ENCODE results near the gene P2RX7.
"Not testable (repeated sequence)": the region's sequence is repeated elsewhere in the genome, so short reads cannot be mapped to it uniquely, and the experiment has no call there.

P2RX7 gene

GRCh38 chr12:121159467-121160307, 27.0 kb downstream of the P2RX7 start:
- peaks cover 42% of the 10 kb centered on the region for H3K27me3 Mint-ChIP-seq (ENCODE audit: low read depth, poor library complexity)
- H3K36me3 Mint-ChIP-seq (ENCODE audit: low read depth), result no peaks in the 10 kb centered on the region
- no peak for DNase-seq
- H3K4me3 Mint-ChIP-seq, result no peak overlapping the region
- H3K27ac Mint-ChIP-seq, result no peak overlapping the region
- no peak for TF ChIP-seq CTCF (IDR thresholded peaks at IDR 0.05)
- H3K4me1 Mint-ChIP-seq, result peaks cover under 1% of the 10 kb centered on the region
- H3K9me3 Mint-ChIP-seq, result peaks cover 5% of the 10 kb centered on the region

- Mint-ChIP-seq H3K36me3 (ENCODE audit: low read depth) (no peaks in the 10 kb centered on the region), H3K27me3 (ENCODE audit: low read depth, poor library complexity) (peaks cover 27% of the 10 kb centered on the region), H3K4me3 (no peak overlapping the region), H3K9me3 (peaks cover 5% of the 10 kb centered on the region), H3K27ac (no peak overlapping the region), H3K4me1 (peaks cover 12% of the 10 kb centered on the region)
- no peak for DNase-seq
- no peak for TF ChIP-seq CTCF (IDR thresholded peaks at IDR 0.05)
These were observed 29.7 kb downstream of the P2RX7 start for GRCh38 chr12:121162384-121162783.

GRCh38 chr12:121162985-121163384, 30.3 kb downstream of the P2RX7 start:
- no peak overlapping the region for H3K4me3 Mint-ChIP-seq

GRCh38 chr12:121164839-121165238, 32.2 kb downstream of the P2RX7 start:
- DNase-seq; H3K9me3 Mint-ChIP-seq; H3K36me3 Mint-ChIP-seq (ENCODE audit: low read depth); H3K27ac Mint-ChIP-seq; H3K4me3 Mint-ChIP-seq: not testable (repeated sequence)
- H3K27me3 Mint-ChIP-seq (ENCODE audit: low read depth, poor library complexity), result peaks cover 24% of the 10 kb centered on the region
- peaks cover 12% of the 10 kb centered on the region for H3K4me1 Mint-ChIP-seq

More at GRCh38 chr12:121162985-121163384, 30.3 kb downstream of the P2RX7 start:
- H3K27me3 Mint-ChIP-seq (ENCODE audit: low read depth, poor library complexity), result peaks cover 28% of the 10 kb centered on the region
- peaks cover 5% of the 10 kb centered on the region for H3K9me3 Mint-ChIP-seq
- H3K4me1 Mint-ChIP-seq, result peaks cover 12% of the 10 kb centered on the region
- DNase-seq, result no peak
- TF ChIP-seq CTCF (IDR thresholded peaks at IDR 0.05), result no peak
- H3K27ac Mint-ChIP-seq, result no peak overlapping the region
- H3K36me3 Mint-ChIP-seq (ENCODE audit: low read depth), result no peaks in the 10 kb centered on the region

- Mint-ChIP-seq H3K4me3 (no peak overlapping the region), H3K9me3 (no peaks in the 10 kb centered on the region), H3K36me3 (ENCODE audit: low read depth) (no peaks in the 10 kb centered on the region), H3K27me3 (ENCODE audit: low read depth, poor library complexity) (peaks cover 20% of the 10 kb centered on the region), H3K27ac (no peak overlapping the region), H3K4me1 (peaks cover 17% of the 10 kb centered on the region)
- no peak for DNase-seq
- no peak for TF ChIP-seq CTCF (IDR thresholded peaks at IDR 0.05)
These were observed 32.6 kb downstream of the P2RX7 start for GRCh38 chr12:121165316-121165715.

- no peak for TF ChIP-seq CTCF (IDR thresholded peaks at IDR 0.05)
- Mint-ChIP-seq H3K27me3 (ENCODE audit: low read depth, poor library complexity) (peaks cover 14% of the 10 kb centered on the region), H3K27ac (no peak overlapping the region), H3K9me3 (no peaks in the 10 kb centered on the region), H3K36me3 (ENCODE audit: low read depth) (no peaks in the 10 kb centered on the region), H3K4me3 (no peak overlapping the region), H3K4me1 (peaks cover 24% of the 10 kb centered on the region)
- no peak for DNase-seq
These were observed 33.7 kb downstream of the P2RX7 start for GRCh38 chr12:121166356-121166755.
